Measurements from ENCODE around the gene PRR3. TPM values are rescaled to one million over a fixed set of nuclear protein-coding genes. Genes with fewer than 3 reads are reported as not detected.

PRR3 gene
- total and polyA plus RNA-seq, 2 of the 13 experiments (the other 11 are each of a cell fraction or from before 2014, with no cell fraction given), result 14.6 to 21.2 TPM

DNA sequence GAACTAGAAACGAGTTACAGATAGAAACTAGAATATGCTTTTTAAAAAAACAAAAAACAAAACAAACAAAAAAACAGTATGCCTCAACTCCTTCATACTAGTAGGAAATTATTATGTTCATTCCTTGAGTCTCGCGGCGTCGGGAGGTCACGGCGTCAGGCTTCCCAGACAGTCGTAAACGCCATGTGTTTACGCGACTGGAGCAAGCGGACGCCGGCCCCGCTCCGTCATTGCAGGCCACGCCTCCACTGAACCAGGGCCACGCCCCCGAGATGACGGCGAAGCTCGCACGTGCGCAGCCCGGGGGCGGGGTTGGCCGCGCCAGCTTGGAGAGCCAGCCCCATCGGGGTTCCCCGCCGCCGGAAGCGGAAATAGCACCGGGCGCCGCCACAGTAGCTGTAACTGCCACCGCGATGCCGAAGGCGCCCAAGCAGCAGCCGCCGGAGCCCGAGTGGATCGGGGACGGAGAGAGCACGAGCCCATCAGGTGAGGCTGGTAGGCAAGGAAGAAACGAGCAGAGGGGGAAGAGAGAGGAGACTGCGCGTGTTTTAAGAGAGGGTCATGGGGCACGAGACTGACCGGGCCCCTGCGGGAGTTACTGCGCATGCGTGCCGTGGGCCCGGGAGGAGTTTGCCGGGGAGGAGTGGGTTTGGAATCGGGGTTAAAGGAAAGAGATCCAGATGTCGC is 14.1 kb downstream of the PRR3 start, which contains the start of gene ABCF1 (continued):
- TF ChIP-seq, protein P1, sequence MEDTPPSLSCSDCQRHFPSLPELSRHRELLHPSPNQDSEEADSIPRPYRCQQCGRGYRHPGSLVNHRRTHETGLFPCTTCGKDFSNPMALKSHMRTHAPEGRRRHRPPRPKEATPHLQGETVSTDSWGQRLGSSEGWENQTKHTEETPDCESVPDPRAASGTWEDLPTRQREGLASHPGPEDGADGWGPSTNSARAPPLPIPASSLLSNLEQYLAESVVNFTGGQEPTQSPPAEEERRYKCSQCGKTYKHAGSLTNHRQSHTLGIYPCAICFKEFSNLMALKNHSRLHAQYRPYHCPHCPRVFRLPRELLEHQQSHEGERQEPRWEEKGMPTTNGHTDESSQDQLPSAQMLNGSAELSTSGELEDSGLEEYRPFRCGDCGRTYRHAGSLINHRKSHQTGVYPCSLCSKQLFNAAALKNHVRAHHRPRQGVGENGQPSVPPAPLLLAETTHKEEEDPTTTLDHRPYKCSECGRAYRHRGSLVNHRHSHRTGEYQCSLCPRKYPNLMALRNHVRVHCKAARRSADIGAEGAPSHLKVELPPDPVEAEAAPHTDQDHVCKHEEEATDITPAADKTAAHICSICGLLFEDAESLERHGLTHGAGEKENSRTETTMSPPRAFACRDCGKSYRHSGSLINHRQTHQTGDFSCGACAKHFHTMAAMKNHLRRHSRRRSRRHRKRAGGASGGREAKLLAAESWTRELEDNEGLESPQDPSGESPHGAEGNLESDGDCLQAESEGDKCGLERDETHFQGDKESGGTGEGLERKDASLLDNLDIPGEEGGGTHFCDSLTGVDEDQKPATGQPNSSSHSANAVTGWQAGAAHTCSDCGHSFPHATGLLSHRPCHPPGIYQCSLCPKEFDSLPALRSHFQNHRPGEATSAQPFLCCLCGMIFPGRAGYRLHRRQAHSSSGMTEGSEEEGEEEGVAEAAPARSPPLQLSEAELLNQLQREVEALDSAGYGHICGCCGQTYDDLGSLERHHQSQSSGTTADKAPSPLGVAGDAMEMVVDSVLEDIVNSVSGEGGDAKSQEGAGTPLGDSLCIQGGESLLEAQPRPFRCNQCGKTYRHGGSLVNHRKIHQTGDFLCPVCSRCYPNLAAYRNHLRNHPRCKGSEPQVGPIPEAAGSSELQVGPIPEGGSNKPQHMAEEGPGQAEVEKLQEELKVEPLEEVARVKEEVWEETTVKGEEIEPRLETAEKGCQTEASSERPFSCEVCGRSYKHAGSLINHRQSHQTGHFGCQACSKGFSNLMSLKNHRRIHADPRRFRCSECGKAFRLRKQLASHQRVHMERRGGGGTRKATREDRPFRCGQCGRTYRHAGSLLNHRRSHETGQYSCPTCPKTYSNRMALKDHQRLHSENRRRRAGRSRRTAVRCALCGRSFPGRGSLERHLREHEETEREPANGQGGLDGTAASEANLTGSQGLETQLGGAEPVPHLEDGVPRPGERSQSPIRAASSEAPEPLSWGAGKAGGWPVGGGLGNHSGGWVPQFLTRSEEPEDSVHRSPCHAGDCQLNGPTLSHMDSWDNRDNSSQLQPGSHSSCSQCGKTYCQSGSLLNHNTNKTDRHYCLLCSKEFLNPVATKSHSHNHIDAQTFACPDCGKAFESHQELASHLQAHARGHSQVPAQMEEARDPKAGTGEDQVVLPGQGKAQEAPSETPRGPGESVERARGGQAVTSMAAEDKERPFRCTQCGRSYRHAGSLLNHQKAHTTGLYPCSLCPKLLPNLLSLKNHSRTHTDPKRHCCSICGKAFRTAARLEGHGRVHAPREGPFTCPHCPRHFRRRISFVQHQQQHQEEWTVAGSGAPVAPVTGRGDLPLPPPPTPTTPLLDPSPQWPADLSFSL (CRISPR knock-in tag; IDR thresholded peaks at IDR 0.05), result no peak
- TF ChIP-seq RBAK (CRISPR knock-in tag; IDR thresholded peaks at IDR 0.05) (no peak), ERF (CRISPR knock-in tag; IDR thresholded peaks at IDR 0.05) (peak; percentile 98), ZNF776 (CRISPR knock-in tag; IDR thresholded peaks at IDR 0.05) (no peak; the same call in 1 of the 2 replicates), MXD4 (CRISPR knock-in tag; IDR thresholded peaks at IDR 0.05) (peak; percentile 99), SNRNP70 (IDR thresholded peaks at IDR 0.05; ENCODE audit: low read depth, low read length) (no peak), AHR (CRISPR knock-in tag; IDR thresholded peaks at IDR 0.05) (peak; percentile 98), DMAP1 (CRISPR knock-in tag; IDR thresholded peaks at IDR 0.05) (peak; percentile 99), ZBTB3 (CRISPR knock-in tag; IDR thresholded peaks at IDR 0.05; ENCODE audit: borderline replicate concordance, low read depth) (0 out of 2 replicates have a peak, but pooled peaks have one; percentile 44), SRSF4 (IDR thresholded peaks at IDR 0.05; ENCODE audit: low read depth, low read length, poor library complexity, severe bottlenecking) (no peak), ZNF644 (CRISPR knock-in tag; IDR thresholded peaks at IDR 0.05; ENCODE audit: low read depth) (no peak), ZNF331 (CRISPR knock-in tag; IDR thresholded peaks at IDR 0.05) (peak; percentile 87), ZSCAN9 (CRISPR knock-in tag; IDR thresholded peaks at IDR 0.05; ENCODE audit: borderline replicate concordance) (peak; percentile 94), SP5 (CRISPR knock-in tag; IDR thresholded peaks at IDR 0.05; ENCODE audit: borderline replicate concordance, low read depth) (peak; percentile 87), RFX5 (IDR thresholded peaks at IDR 0.05; ENCODE audit: low read depth, low read length) (peak; percentile 48; the same call in 1 of the 2 replicates), ZMAT3 (CRISPR knock-in tag; conservative IDR thresholded peaks at IDR 0.05) (peak; percentile 96), ZNF12 (CRISPR knock-in tag; IDR thresholded peaks at IDR 0.05) (no peak; the same call in 1 of the 2 replicates), CHD4 (IDR thresholded peaks at IDR 0.05; ENCODE audit: borderline replicate concordance, low read length) (no peak)
- TF ChIP-seq, protein P2, sequence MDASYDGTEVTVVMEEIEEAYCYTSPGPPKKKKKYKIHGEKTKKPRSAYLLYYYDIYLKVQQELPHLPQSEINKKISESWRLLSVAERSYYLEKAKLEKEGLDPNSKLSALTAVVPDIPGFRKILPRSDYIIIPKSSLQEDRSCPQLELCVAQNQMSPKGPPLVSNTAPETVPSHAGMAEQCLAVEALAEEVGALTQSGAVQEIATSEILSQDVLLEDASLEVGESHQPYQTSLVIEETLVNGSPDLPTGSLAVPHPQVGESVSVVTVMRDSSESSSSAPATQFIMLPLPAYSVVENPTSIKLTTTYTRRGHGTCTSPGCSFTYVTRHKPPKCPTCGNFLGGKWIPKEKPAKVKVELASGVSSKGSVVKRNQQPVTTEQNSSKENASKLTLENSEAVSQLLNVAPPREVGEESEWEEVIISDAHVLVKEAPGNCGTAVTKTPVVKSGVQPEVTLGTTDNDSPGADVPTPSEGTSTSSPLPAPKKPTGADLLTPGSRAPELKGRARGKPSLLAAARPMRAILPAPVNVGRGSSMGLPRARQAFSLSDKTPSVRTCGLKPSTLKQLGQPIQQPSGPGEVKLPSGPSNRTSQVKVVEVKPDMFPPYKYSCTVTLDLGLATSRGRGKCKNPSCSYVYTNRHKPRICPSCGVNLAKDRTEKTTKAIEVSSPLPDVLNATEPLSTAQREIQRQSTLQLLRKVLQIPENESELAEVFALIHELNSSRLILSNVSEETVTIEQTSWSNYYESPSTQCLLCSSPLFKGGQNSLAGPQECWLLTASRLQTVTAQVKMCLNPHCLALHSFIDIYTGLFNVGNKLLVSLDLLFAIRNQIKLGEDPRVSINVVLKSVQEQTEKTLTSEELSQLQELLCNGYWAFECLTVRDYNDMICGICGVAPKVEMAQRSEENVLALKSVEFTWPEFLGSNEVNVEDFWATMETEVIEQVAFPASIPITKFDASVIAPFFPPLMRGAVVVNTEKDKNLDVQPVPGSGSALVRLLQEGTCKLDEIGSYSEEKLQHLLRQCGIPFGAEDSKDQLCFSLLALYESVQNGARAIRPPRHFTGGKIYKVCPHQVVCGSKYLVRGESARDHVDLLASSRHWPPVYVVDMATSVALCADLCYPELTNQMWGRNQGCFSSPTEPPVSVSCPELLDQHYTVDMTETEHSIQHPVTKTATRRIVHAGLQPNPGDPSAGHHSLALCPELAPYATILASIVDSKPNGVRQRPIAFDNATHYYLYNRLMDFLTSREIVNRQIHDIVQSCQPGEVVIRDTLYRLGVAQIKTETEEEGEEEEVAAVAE (CRISPR knock-in tag; IDR thresholded peaks at IDR 0.05; ENCODE audit: borderline replicate concordance), result no peak; the same call in none of the 2 replicates
- TF ChIP-seq, protein P3, sequence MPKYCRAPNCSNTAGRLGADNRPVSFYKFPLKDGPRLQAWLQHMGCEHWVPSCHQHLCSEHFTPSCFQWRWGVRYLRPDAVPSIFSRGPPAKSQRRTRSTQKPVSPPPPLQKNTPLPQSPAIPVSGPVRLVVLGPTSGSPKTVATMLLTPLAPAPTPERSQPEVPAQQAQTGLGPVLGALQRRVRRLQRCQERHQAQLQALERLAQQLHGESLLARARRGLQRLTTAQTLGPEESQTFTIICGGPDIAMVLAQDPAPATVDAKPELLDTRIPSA (CRISPR knock-in tag; IDR thresholded peaks at IDR 0.05; ENCODE audit: borderline replicate concordance), result no peak
